GM23338 (cell line): ENCODE measurements around the gene MCRIP1. TPM values are rescaled to one million over a fixed set of nuclear protein-coding genes. Genes with fewer than 3 reads are reported as not detected.

Source experiments
- ATAC-seq: fragments of 200-7000 bp; cut with Tn5 transposase; 3 replicates; pipeline ENCODE4 v1.9.1; 2020
- DNase-seq: peaks from one replicate; pipeline ENCODE4 v3.0.0-alpha.2; 2015; ENCODE audit warnings: low spot score
- H2AFZ ChIP-seq: fragments of 200-600 bp; sonication (generic); 2 replicates; pipeline ENCODE4 v1.8.0; 2016; ENCODE audit warnings: antibody characterized with exemption, mild to moderate bottlenecking, moderate library complexity
- H3F3A ChIP-seq: fragments of 200-600 bp; sonication (generic); replicated peaks from 2 replicates; pipeline ENCODE4 v1.8.0; 2017; ENCODE audit warnings: antibody characterized with exemption, mixed run types, low read depth
- H3K27ac ChIP-seq: fragments of 200-600 bp; sonication (generic); 2 replicates; pipeline ENCODE4 v1.6.1; 2016; ENCODE audit warnings: low read depth
- H3K27me3 ChIP-seq: fragments of 200-600 bp; sonication (generic); 2 replicates; pipeline ENCODE4 v1.8.0; 2016; ENCODE audit warnings: mild to moderate bottlenecking, mixed run types, moderate library complexity; ENCODE audit not compliant: insufficient read depth
- H3K36me3 ChIP-seq: fragments of 200-600 bp; sonication (generic); 2 replicates; pipeline ENCODE4 v1.8.0; 2016; ENCODE audit warnings: mild to moderate bottlenecking; ENCODE audit not compliant: insufficient read depth
- H3K4me1 ChIP-seq: fragments of 200-600 bp; sonication (generic); 2 replicates; pipeline ENCODE4 v1.8.0; 2016; ENCODE audit warnings: mild to moderate bottlenecking, moderate library complexity; ENCODE audit not compliant: insufficient read depth
- H3K4me2 ChIP-seq: fragments of 200-600 bp; sonication (generic); 2 replicates; pipeline ENCODE4 v1.7.1; 2017; ENCODE audit warnings: mixed run types
- H3K4me3 ChIP-seq: fragments of 200-600 bp; sonication (generic); 2 replicates; pipeline ENCODE4 v1.6.1; 2016; ENCODE audit warnings: mixed run types
- H3K79me2 ChIP-seq: fragments of 200-600 bp; sonication (generic); replicated peaks from 2 replicates; pipeline ENCODE4 v1.8.0; 2017; ENCODE audit warnings: mild to moderate bottlenecking; ENCODE audit not compliant: insufficient read depth
- H3K9me2 ChIP-seq: fragments of 200-600 bp; sonication (generic); 2 replicates; pipeline ENCODE4 v1.8.0; 2017; ENCODE audit not compliant: insufficient read depth
- H4K20me1 ChIP-seq: fragments of 200-600 bp; sonication (generic); replicated peaks from 2 replicates; pipeline ENCODE4 v1.8.0; 2017; ENCODE audit warnings: mild to moderate bottlenecking; ENCODE audit not compliant: insufficient read depth
- H3K27ac Mint-ChIP-seq: 2 replicates; pipeline ENCODE4 v1.8.0; 2020; ENCODE audit warnings: inconsistent platforms, mild to moderate bottlenecking, moderate library complexity, mixed read lengths
- H3K27me3 Mint-ChIP-seq: 3 replicates; pipeline ENCODE4 v1.8.0; 2022; ENCODE audit warnings: low read depth, mild to moderate bottlenecking, moderate library complexity, mixed read lengths, inconsistent platforms; ENCODE audit not compliant: insufficient read depth, poor library complexity
- H3K36me3 Mint-ChIP-seq: 3 replicates; pipeline ENCODE4 v1.8.0; 2021; ENCODE audit warnings: low read depth, mild to moderate bottlenecking, inconsistent platforms, moderate library complexity, mixed read lengths
- H3K4me1 Mint-ChIP-seq: 3 replicates; pipeline ENCODE4 v1.8.0; 2020; ENCODE audit warnings: mild to moderate bottlenecking, inconsistent platforms, mixed read lengths
- H3K4me3 Mint-ChIP-seq: 3 replicates; pipeline ENCODE4 v1.8.0; 2021; ENCODE audit warnings: moderate library complexity, mild to moderate bottlenecking, inconsistent platforms, mixed read lengths
- H3K9me3 Mint-ChIP-seq: 3 replicates; pipeline ENCODE4 v1.8.0; 2020; ENCODE audit warnings: moderate library complexity, mild to moderate bottlenecking, inconsistent platforms, mixed read lengths
- CREB1 ChIP-seq: fragments of 250-450 bp; sonication (Bioruptor Pico); IDR thresholded peaks from 2 replicates; pipeline ENCODE4 v1.5.0; 2020; ENCODE audit warnings: low read depth, mild to moderate bottlenecking, moderate library complexity
- JUNB ChIP-seq: IDR thresholded peaks from one replicate; pipeline ENCODE4 v1.6.1; 2016; ENCODE audit warnings: antibody characterized with exemption; ENCODE audit not compliant: unreplicated experiment
- NANOG ChIP-seq: IDR thresholded peaks from 2 replicates; pipeline ENCODE4 v1.6.1; 2016; ENCODE audit warnings: antibody characterized with exemption, borderline replicate concordance
- POLR2AphosphoS5 ChIP-seq: IDR thresholded peaks from 2 replicates; pipeline ENCODE4 v1.6.1; 2016; ENCODE audit warnings: antibody characterized with exemption, low read depth
- STAT1 ChIP-seq: IDR thresholded peaks from one replicate; pipeline ENCODE4 v1.6.1; 2016; ENCODE audit warnings: antibody characterized with exemption; ENCODE audit not compliant: unreplicated experiment
- ZNF114 ChIP-seq: fragments of 250-450 bp; sonication (Bioruptor Pico); IDR thresholded peaks from 2 replicates; pipeline ENCODE4 v1.5.0; 2020; ENCODE audit warnings: mild to moderate bottlenecking, moderate library complexity
- ZNF331 ChIP-seq: fragments of 250-450 bp; sonication (Bioruptor Pico); IDR thresholded peaks from 2 replicates; pipeline ENCODE4 v1.5.0; 2020; ENCODE audit warnings: low read depth, mild to moderate bottlenecking, moderate library complexity
- polyA plus RNA-seq: library from polyadenylated mRNA; unstranded; fragments of >200 nt; fragmentation: Nextera tagmentation; extraction: Ambion mirVana; gene quantifications from 2 replicates; pipeline ENCODE4 v1.2.1, GENCODE V29; 2016
- total RNA-seq: library from RNA; depleted of rRNA; stranded (reverse); fragments of >200 nt; shearing (Covaris generic); gene quantifications from 2 replicates; pipeline ENCODE4 v1.2.3, GENCODE V29; 2014
- TF ChIP-seq, protein P1 (sequence below), 2 experiments: fragments of 200-600 bp in 1 of 2; sonication (generic) in 1 of 2; conservative IDR thresholded peaks; 2 replicates each; pipeline versions ENCODE4 v1.5.1 to v1.6.1; 2016 to 2017; ENCODE audit warnings: antibody characterized with exemption in 2 of 2, low read depth in 2 of 2, mild to moderate bottlenecking in 2 of 2, moderate library complexity in 1 of 2
- TF ChIP-seq, protein P2 (sequence below): IDR thresholded peaks from one replicate; pipeline ENCODE4 v1.6.1; 2018; ENCODE audit warnings: antibody characterized with exemption; ENCODE audit not compliant: unreplicated experiment
- TF ChIP-seq, protein P3 (sequence below): IDR thresholded peaks from 2 replicates; pipeline ENCODE4 v1.6.1; 2016; ENCODE audit warnings: antibody characterized with exemption
- TF ChIP-seq, protein P4 (sequence below): fragments of 250-450 bp; sonication (Bioruptor Pico); IDR thresholded peaks from 2 replicates; pipeline ENCODE4 v1.5.0; 2020; ENCODE audit warnings: mild to moderate bottlenecking, moderate library complexity

The MCRIP1 gene
- total and polyA plus RNA-seq, 2 experiments from 2014 or later, result 85.2 to 101 TPM

DNA sequence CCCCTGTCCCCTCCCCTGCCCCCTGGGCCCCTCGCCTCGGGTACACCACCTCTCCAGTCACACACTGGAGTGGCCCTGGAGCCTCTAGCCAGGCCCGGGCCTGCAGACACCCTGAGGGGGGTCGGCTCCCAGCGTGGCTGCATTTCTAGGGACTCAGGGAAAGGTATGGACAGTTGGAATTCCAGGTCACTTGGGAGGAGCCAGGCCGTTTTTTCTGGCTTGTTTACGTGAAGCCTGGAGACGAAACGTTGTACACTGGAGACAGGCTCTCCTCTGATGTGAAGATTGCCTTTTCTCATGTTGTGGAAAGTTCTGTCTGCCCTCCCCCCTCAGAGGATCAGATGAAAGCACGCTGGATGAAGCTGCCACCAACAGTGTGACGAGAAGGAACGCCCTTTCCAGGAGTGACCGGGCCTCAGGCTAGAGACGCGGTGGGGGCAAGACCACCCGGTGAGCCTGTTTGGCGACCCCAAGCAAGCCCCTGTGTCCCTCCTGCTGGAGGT, 5.7 kb upstream of the MCRIP1 start:
- 0 out of 2 replicates have a peak, but pooled peaks cover 12% of the 10 kb centered on the region for H3F3A ChIP-seq
- no peaks in the 10 kb centered on the region for H3K36me3 ChIP-seq
- H3K4me1 Mint-ChIP-seq, result peaks cover 2% of the 10 kb centered on the region; the same call in 1 of the 3 replicates
- H3K9me2 ChIP-seq, result no peaks in the 10 kb centered on the region
- TF ChIP-seq POLR2AphosphoS5 (no peak), JUNB (no peak), NANOG (no peak), STAT1 (no peak), ZNF331 (CRISPR knock-in tag) (no peak), CREB1 (no peak), ZNF114 (no peak)
- TF ChIP-seq, protein P1, sequence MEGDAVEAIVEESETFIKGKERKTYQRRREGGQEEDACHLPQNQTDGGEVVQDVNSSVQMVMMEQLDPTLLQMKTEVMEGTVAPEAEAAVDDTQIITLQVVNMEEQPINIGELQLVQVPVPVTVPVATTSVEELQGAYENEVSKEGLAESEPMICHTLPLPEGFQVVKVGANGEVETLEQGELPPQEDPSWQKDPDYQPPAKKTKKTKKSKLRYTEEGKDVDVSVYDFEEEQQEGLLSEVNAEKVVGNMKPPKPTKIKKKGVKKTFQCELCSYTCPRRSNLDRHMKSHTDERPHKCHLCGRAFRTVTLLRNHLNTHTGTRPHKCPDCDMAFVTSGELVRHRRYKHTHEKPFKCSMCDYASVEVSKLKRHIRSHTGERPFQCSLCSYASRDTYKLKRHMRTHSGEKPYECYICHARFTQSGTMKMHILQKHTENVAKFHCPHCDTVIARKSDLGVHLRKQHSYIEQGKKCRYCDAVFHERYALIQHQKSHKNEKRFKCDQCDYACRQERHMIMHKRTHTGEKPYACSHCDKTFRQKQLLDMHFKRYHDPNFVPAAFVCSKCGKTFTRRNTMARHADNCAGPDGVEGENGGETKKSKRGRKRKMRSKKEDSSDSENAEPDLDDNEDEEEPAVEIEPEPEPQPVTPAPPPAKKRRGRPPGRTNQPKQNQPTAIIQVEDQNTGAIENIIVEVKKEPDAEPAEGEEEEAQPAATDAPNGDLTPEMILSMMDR (conservative IDR thresholded peaks at IDR 0.05; ENCODE audit: low read depth in 2 of 2), result no peak
- TF ChIP-seq, protein P2, sequence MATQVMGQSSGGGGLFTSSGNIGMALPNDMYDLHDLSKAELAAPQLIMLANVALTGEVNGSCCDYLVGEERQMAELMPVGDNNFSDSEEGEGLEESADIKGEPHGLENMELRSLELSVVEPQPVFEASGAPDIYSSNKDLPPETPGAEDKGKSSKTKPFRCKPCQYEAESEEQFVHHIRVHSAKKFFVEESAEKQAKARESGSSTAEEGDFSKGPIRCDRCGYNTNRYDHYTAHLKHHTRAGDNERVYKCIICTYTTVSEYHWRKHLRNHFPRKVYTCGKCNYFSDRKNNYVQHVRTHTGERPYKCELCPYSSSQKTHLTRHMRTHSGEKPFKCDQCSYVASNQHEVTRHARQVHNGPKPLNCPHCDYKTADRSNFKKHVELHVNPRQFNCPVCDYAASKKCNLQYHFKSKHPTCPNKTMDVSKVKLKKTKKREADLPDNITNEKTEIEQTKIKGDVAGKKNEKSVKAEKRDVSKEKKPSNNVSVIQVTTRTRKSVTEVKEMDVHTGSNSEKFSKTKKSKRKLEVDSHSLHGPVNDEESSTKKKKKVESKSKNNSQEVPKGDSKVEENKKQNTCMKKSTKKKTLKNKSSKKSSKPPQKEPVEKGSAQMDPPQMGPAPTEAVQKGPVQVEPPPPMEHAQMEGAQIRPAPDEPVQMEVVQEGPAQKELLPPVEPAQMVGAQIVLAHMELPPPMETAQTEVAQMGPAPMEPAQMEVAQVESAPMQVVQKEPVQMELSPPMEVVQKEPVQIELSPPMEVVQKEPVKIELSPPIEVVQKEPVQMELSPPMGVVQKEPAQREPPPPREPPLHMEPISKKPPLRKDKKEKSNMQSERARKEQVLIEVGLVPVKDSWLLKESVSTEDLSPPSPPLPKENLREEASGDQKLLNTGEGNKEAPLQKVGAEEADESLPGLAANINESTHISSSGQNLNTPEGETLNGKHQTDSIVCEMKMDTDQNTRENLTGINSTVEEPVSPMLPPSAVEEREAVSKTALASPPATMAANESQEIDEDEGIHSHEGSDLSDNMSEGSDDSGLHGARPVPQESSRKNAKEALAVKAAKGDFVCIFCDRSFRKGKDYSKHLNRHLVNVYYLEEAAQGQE, result no peak
- TF ChIP-seq, protein P3, sequence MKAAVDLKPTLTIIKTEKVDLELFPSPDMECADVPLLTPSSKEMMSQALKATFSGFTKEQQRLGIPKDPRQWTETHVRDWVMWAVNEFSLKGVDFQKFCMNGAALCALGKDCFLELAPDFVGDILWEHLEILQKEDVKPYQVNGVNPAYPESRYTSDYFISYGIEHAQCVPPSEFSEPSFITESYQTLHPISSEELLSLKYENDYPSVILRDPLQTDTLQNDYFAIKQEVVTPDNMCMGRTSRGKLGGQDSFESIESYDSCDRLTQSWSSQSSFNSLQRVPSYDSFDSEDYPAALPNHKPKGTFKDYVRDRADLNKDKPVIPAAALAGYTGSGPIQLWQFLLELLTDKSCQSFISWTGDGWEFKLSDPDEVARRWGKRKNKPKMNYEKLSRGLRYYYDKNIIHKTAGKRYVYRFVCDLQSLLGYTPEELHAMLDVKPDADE, result no peak
- TF ChIP-seq, protein P4, sequence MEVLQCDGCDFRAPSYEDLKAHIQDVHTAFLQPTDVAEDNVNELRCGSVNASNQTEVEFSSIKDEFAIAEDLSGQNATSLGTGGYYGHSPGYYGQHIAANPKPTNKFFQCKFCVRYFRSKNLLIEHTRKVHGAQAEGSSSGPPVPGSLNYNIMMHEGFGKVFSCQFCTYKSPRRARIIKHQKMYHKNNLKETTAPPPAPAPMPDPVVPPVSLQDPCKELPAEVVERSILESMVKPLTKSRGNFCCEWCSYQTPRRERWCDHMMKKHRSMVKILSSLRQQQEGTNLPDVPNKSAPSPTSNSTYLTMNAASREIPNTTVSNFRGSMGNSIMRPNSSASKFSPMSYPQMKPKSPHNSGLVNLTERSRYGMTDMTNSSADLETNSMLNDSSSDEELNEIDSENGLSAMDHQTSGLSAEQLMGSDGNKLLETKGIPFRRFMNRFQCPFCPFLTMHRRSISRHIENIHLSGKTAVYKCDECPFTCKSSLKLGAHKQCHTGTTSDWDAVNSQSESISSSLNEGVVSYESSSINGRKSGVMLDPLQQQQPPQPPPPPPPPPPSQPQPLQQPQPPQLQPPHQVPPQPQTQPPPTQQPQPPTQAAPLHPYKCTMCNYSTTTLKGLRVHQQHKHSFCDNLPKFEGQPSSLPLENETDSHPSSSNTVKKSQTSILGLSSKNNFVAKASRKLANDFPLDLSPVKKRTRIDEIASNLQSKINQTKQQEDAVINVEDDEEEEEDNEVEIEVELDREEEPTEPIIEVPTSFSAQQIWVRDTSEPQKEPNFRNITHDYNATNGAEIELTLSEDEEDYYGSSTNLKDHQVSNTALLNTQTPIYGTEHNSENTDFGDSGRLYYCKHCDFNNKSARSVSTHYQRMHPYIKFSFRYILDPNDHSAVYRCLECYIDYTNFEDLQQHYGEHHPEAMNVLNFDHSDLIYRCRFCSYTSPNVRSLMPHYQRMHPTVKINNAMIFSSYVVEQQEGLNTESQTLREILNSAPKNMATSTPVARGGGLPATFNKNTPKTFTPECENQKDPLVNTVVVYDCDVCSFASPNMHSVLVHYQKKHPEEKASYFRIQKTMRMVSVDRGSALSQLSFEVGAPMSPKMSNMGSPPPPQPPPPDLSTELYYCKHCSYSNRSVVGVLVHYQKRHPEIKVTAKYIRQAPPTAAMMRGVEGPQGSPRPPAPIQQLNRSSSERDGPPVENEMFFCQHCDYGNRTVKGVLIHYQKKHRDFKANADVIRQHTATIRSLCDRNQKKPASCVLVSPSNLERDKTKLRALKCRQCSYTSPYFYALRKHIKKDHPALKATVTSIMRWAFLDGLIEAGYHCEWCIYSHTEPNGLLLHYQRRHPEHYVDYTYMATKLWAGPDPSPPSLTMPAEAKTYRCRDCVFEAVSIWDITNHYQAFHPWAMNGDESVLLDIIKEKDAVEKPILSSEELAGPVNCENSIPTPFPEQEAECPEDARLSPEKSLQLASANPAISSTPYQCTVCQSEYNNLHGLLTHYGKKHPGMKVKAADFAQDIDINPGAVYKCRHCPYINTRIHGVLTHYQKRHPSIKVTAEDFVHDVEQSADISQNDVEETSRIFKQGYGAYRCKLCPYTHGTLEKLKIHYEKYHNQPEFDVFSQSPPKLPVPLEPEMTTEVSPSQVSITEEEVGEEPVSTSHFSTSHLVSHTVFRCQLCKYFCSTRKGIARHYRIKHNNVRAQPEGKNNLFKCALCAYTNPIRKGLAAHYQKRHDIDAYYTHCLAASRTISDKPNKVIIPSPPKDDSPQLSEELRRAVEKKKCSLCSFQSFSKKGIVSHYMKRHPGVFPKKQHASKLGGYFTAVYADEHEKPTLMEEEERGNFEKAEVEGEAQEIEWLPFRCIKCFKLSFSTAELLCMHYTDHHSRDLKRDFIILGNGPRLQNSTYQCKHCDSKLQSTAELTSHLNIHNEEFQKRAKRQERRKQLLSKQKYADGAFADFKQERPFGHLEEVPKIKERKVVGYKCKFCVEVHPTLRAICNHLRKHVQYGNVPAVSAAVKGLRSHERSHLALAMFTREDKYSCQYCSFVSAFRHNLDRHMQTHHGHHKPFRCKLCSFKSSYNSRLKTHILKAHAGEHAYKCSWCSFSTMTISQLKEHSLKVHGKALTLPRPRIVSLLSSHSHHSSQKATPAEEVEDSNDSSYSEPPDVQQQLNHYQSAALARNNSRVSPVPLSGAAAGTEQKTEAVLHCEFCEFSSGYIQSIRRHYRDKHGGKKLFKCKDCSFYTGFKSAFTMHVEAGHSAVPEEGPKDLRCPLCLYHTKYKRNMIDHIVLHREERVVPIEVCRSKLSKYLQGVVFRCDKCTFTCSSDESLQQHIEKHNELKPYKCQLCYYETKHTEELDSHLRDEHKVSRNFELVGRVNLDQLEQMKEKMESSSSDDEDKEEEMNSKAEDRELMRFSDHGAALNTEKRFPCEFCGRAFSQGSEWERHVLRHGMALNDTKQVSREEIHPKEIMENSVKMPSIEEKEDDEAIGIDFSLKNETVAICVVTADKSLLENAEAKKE (CRISPR knock-in tag), result no peak
- no peak overlapping the region for H3K27ac ChIP-seq
- peak overlapping the region; percentile 49; the same call in 1 of the 2 replicates for H3K27ac Mint-ChIP-seq
- H3K4me2 ChIP-seq, result no peak overlapping the region
- no peak for DNase-seq
- H2AFZ ChIP-seq, result no peak overlapping the region
- H3K4me3 ChIP-seq, result no peak overlapping the region
- H3K36me3 Mint-ChIP-seq, result peaks cover 8% of the 10 kb centered on the region
- H4K20me1 ChIP-seq, result peaks cover 6% of the 10 kb centered on the region; the same call in 1 of the 2 replicates
- peaks cover 6% of the 10 kb centered on the region; the same call in 1 of the 2 replicates for H3K4me1 ChIP-seq
- peak; percentile 9; the same call in 2 of the 3 replicates for ATAC-seq
- no peak overlapping the region for H3K4me3 Mint-ChIP-seq
- 0 out of 2 replicates have a peak, but pooled peaks cover 2% of the 10 kb centered on the region for H3K79me2 ChIP-seq
- H3K27me3 ChIP-seq, result no peaks in the 10 kb centered on the region
- H3K9me3 Mint-ChIP-seq, result no peaks in the 10 kb centered on the region
- no peaks in the 10 kb centered on the region for H3K27me3 Mint-ChIP-seq
